Glutamatergic neuron (in vitro differentiated cells): ENCODE results near the gene CTSL. TPM values are rescaled to one million over a fixed set of nuclear protein-coding genes. Genes with fewer than 3 reads are reported as not detected.

Source experiments
- DNase-seq: peaks from one replicate; pipeline ENCODE4 v3.0.0; 2022
- H3K27ac Mint-ChIP-seq: one replicate; pipeline ENCODE4 v1.8.0; 2020; ENCODE audit warnings: mild to moderate bottlenecking, mixed read lengths, inconsistent platforms; ENCODE audit not compliant: unreplicated experiment
- H3K27me3 Mint-ChIP-seq: one replicate; pipeline ENCODE4 v1.8.0; 2020; ENCODE audit warnings: mild to moderate bottlenecking, moderate library complexity, mixed read lengths, inconsistent platforms; ENCODE audit not compliant: unreplicated experiment
- H3K36me3 Mint-ChIP-seq: one replicate; pipeline ENCODE4 v1.8.0; 2020; ENCODE audit warnings: mild to moderate bottlenecking, mixed read lengths, inconsistent platforms; ENCODE audit not compliant: unreplicated experiment
- H3K4me1 Mint-ChIP-seq: one replicate; pipeline ENCODE4 v1.8.0; 2020; ENCODE audit warnings: mild to moderate bottlenecking, low read depth, mixed read lengths, inconsistent platforms; ENCODE audit not compliant: unreplicated experiment
- H3K4me3 Mint-ChIP-seq: one replicate; pipeline ENCODE4 v1.8.0; 2020; ENCODE audit warnings: mild to moderate bottlenecking, mixed read lengths, inconsistent platforms; ENCODE audit not compliant: unreplicated experiment
- H3K9me3 Mint-ChIP-seq: one replicate; pipeline ENCODE4 v1.8.0; 2020; ENCODE audit warnings: mild to moderate bottlenecking, moderate library complexity, mixed read lengths, inconsistent platforms; ENCODE audit not compliant: unreplicated experiment
- total RNA-seq: library from RNA; stranded (reverse); fragmentation: NEBNext Ultra II Directional; extraction: Animal tissue kit (Norgen Biotek cat#: 25700); gene quantifications from one replicate; pipeline ENCODE4 v1.2.1, GENCODE V29; 2021; ENCODE audit not compliant: unreplicated experiment
- TF ChIP-seq, protein P1 (sequence below): fragments of 200-600 bp; sonication (generic); IDR thresholded peaks from one replicate; pipeline ENCODE4 v1.5.0; 2021; ENCODE audit not compliant: partially characterized antibody, unreplicated experiment

Gene CTSL
- total RNA-seq, 1 donor from 2014 or later, result 28.7 TPM

GRCh38 chr9:87681271-87682061 is 44.5 kb upstream of the CTSL start:
- Mint-ChIP-seq H3K9me3 (peaks cover 17% of the 10 kb centered on the region), H3K4me1 (peaks cover 45% of the 10 kb centered on the region), H3K36me3 (peaks cover 4% of the 10 kb centered on the region)

GRCh38 chr9:87682085-87682484 is 43.8 kb upstream of the CTSL start:
- Mint-ChIP-seq H3K27ac (peak overlapping the region; percentile 94), H3K27me3 (peaks cover 10% of the 10 kb centered on the region), H3K4me1 (peaks cover 41% of the 10 kb centered on the region), H3K36me3 (peaks cover 6% of the 10 kb centered on the region), H3K4me3 (peak overlapping the region; percentile 81), H3K9me3 (peaks cover 17% of the 10 kb centered on the region)
- TF ChIP-seq, protein P1, sequence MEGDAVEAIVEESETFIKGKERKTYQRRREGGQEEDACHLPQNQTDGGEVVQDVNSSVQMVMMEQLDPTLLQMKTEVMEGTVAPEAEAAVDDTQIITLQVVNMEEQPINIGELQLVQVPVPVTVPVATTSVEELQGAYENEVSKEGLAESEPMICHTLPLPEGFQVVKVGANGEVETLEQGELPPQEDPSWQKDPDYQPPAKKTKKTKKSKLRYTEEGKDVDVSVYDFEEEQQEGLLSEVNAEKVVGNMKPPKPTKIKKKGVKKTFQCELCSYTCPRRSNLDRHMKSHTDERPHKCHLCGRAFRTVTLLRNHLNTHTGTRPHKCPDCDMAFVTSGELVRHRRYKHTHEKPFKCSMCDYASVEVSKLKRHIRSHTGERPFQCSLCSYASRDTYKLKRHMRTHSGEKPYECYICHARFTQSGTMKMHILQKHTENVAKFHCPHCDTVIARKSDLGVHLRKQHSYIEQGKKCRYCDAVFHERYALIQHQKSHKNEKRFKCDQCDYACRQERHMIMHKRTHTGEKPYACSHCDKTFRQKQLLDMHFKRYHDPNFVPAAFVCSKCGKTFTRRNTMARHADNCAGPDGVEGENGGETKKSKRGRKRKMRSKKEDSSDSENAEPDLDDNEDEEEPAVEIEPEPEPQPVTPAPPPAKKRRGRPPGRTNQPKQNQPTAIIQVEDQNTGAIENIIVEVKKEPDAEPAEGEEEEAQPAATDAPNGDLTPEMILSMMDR, result no peak
- DNase-seq, result no peak

More at GRCh38 chr9:87681271-87682061, 44.5 kb upstream of the CTSL start:
- TF ChIP-seq, protein P1, result no peak
- no peak for DNase-seq
- Mint-ChIP-seq H3K27ac (peak overlapping the region; percentile 94), H3K27me3 (peaks cover 10% of the 10 kb centered on the region), H3K4me3 (no peak overlapping the region)

GRCh38 chr9:87682618-87683017 is 43.3 kb upstream of the CTSL start:
- Mint-ChIP-seq H3K27ac (peak overlapping the region; percentile 94), H3K36me3 (peaks cover 10% of the 10 kb centered on the region)
- DNase-seq, result peak; percentile 50

GRCh38 chr9:87683751-87684626 is 41.9 kb upstream of the CTSL start:
- TF ChIP-seq, protein P1, result no peak
- Mint-ChIP-seq H3K9me3 (peaks cover 9% of the 10 kb centered on the region), H3K27ac (peak overlapping the region; percentile 75), H3K4me3 (no peak overlapping the region), H3K4me1 (peaks cover 30% of the 10 kb centered on the region), H3K27me3 (peaks cover 10% of the 10 kb centered on the region), H3K36me3 (peaks cover 6% of the 10 kb centered on the region)
- no peak for DNase-seq

More at GRCh38 chr9:87682618-87683017, 43.3 kb upstream of the CTSL start:
- Mint-ChIP-seq H3K9me3 (peaks cover 18% of the 10 kb centered on the region), H3K4me1 (peaks cover 41% of the 10 kb centered on the region), H3K4me3 (peak overlapping the region; percentile 81), H3K27me3 (peaks cover 10% of the 10 kb centered on the region)
- TF ChIP-seq, protein P1, result no peak
